Measurements from ENCODE around the gene MPRIP.

MPRIP gene

DNA sequence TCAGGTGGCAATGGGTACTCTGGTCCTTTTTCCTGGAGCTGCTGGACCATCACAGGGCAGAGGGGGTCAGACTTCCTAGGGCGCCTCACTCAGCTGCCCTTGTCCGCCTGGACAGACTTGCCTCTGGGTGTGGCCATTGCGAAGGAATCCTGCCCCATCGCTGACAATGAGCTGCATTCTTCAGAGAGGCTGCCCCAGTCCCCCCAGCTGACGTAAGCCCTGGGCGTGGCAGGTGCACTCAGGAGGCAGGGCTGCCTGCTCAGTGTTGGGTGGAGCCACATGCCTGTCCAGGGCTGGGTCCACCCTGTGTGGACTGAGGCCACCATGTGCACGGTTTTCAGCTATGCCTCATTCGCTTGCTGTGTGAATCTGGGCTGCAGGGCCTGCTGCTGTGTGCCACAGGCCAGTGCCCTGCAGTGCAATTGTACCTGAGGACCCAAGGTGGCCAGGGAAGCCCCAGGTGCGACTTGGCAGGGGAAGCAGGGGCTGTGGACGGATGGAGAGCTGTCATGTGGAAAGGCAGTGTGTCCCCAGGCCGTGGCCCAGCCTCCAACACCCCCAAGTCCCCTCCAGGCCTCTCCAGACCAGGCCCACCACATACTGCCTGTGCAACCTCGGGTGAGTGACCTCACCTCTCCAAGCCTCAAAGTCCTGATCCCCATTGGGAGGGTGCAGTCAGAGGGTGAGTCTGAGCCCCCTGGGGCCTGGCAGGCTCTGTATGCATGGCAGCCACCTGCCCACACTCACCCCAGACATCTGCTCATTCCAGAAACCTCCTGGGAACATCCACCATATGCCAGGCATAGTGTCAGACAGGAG is 14.0 kb upstream of the MPRIP start:
- no peak for TF ChIP-seq CTCF (IDR thresholded peaks at IDR 0.05; ENCODE audit: control extremely low read depth, extremely low read depth, low read depth, missing control alignments)
- ChIA-PET POLR2A (no interaction called here), CTCF (interaction anchor here (1.0 to 1.5 kb wide), 3 partner anchors 14 to 26 kb away, joined by 3 read pairs; no protein-coding TSS in a partner anchor)
- no peak for DNase-seq (ENCODE audit: extremely low spot score)

- DNase-seq (ENCODE audit: extremely low spot score) = no peak
- TF ChIP-seq CTCF (IDR thresholded peaks at IDR 0.05; ENCODE audit: control extremely low read depth, extremely low read depth, low read depth, missing control alignments) = no peak
- CTCF ChIA-PET = interaction anchor here (1.3 kb wide), 1 partner anchor 13 kb away, joined by 4 read pairs; no protein-coding TSS in a partner anchor
- POLR2A ChIA-PET = interaction anchor here (0.6 kb wide), 1 partner anchor 209 kb away, joined by 3 read pairs; no protein-coding TSS in a partner anchor
These were observed 13.2 kb upstream of the MPRIP start for GRCh38 chr17:17028878-17029535.

DNA sequence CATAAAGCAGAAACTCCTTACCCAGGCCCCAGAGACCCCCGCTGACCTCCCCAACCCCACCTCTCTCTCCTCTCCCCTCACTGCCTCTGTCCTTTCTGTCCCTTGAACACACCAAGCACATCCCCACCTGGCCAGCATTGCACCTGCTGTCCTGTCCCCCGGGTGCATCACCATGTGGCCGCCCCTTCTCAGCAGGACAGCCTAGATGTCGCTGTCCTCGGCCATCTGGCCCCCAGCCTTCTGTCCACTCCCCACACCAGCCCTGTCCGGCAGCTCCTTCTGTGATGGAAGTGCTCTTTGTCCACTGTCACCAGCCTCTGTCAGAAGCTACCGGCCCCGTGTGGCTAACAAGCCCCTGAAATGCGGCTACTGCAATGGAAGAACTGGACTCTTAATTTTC is 12.3 kb upstream of the MPRIP start:
- POLR2A ChIA-PET = no interaction called here
- DNase-seq (ENCODE audit: extremely low spot score) = no peak
- TF ChIP-seq CTCF (IDR thresholded peaks at IDR 0.05; ENCODE audit: control extremely low read depth, extremely low read depth, low read depth, missing control alignments) = no peak
- CTCF ChIA-PET = interaction anchor here (1.3 kb wide), 1 partner anchor 13 kb away, joined by 4 read pairs; no protein-coding TSS in a partner anchor

- ChIA-PET POLR2A (no interaction called here), CTCF (interaction anchor here (0.9 kb wide), 1 partner anchor 30 kb away, joined by 3 read pairs; no protein-coding TSS in a partner anchor)
- DNase-seq (ENCODE audit: extremely low spot score) = no peak
- no peak for TF ChIP-seq CTCF (IDR thresholded peaks at IDR 0.05; ENCODE audit: control extremely low read depth, extremely low read depth, low read depth, missing control alignments)
These were observed 11.6 kb upstream of the MPRIP start for GRCh38 chr17:17030515-17031211.

DNA sequence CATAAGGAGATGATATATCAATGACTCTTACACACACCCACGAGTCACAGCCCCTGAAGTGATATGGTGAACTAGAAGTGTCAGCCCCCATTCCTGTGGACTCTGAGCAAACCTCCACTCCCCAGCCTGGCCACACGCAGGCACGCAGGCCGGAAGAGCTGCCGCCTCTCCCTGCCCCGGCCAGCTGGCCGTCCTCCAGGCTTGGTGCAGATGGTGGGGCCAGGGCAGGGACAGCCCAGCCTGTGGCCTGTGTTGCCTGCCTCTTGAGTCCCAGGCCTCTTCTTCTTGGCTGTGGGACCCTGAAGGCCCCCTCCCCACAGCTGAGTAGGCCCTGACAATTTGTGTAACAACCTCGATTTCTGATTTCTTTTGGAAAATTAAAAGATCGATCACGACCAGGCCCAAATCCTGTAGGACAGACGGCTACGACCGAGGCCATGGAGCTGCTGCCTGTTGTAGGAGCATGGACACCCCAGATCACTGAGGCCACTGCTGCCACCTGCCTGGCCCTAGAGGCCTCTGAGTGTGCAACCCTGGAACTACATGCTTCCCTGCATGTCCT is 10.0 kb upstream of the MPRIP start:
- CTCF ChIA-PET = interaction anchor here (1.0 kb wide), 1 partner anchor 9 kb away, joined by 3 read pairs; no protein-coding TSS in a partner anchor
- DNase-seq (ENCODE audit: extremely low spot score) = no peak
- TF ChIP-seq CTCF (IDR thresholded peaks at IDR 0.05; ENCODE audit: control extremely low read depth, extremely low read depth, low read depth, missing control alignments) = no peak
- POLR2A ChIA-PET = no interaction called here

- ChIA-PET POLR2A (no interaction called here), CTCF (interaction anchor here (0.9 to 1.4 kb wide), 2 partner anchors 17 to 137 kb away, joined by 3 read pairs; no protein-coding TSS in a partner anchor)
These were observed 8.8 kb upstream of the MPRIP start for GRCh38 chr17:17033466-17033865.

More at GRCh38 chr17:17033466-17033865, 8.8 kb upstream of the MPRIP start:
- DNase-seq (ENCODE audit: extremely low spot score) = no peak
- no peak for TF ChIP-seq CTCF (IDR thresholded peaks at IDR 0.05; ENCODE audit: control extremely low read depth, extremely low read depth, low read depth, missing control alignments)
